B cell (primary cell): ENCODE results near the gene SHC3. TPM values are rescaled to one million over a fixed set of nuclear protein-coding genes. Genes with fewer than 3 reads are reported as not detected.

Experiments
- ATAC-seq: fragments of 200-7000 bp; cut with Tn5 transposase; one replicate; pipeline ENCODE4 v1.10.0; 2021; ENCODE audit warnings: low read depth, mild to moderate bottlenecking, moderate number of reproducible peaks, moderate library complexity
- CTCF ChIA-PET: fragments of 350-600 bp; sonication (Branson Sonifier 250); formaldehyde crosslinking; loops from one replicate; lab custom pipeline; 2021; ENCODE audit warnings: antibody characterized with exemption, inconsistent platforms; lab: Charles Lee
- POLR2A ChIA-PET: fragments of 350-600 bp; sonication (Branson Sonifier 250); formaldehyde crosslinking; loops from one replicate; lab custom pipeline; 2021; ENCODE audit warnings: antibody characterized with exemption; lab: Charles Lee
- DNase-seq: peaks from one replicate; pipeline ENCODE4 v3.0.0; 2013
- H2AFZ ChIP-seq: 2 replicates; pipeline ENCODE4 v1.6.1; 2012; ENCODE audit warnings: mild to moderate bottlenecking, low read depth, low read length; ENCODE audit not compliant: insufficient read depth, poor library complexity, severe bottlenecking
- H3K27ac ChIP-seq, 2 donors: 1 replicate in 1 of 2; 2 replicates in 1 of 2; pipeline ENCODE4 v1.5.1; 2012 to 2013; ENCODE audit warnings: low read length in 2 of 2, mild to moderate bottlenecking in 2 of 2, moderate library complexity in 1 of 2
- H3K27me3 ChIP-seq, 4 experiments: fragments of 200-600 bp in 1 of 4; sonication (generic) in 1 of 4; replicated peaks in 1 of 4; 1 replicate in 2 of 4; 2 replicates in 2 of 4; pipeline versions ENCODE4 v1.6.1 to v1.7.0; 2013 to 2016; ENCODE audit warnings: low read length in 3 of 4, mild to moderate bottlenecking in 2 of 4, mixed read lengths in 1 of 4, moderate library complexity in 1 of 4; ENCODE audit not compliant: insufficient read depth in 4 of 4, control insufficient read depth in 3 of 4; ENCODE audit errors: control extremely low read depth in 1 of 4
- H3K36me3 ChIP-seq, 2 experiments: replicated peaks in 1 of 2; 1 replicate in 1 of 2; 2 replicates in 1 of 2; pipeline versions ENCODE4 v1.6.1 to v1.7.1; 2013; ENCODE audit warnings: low read length in 1 of 2; ENCODE audit not compliant: insufficient read depth in 2 of 2, control insufficient read depth in 1 of 2; ENCODE audit errors: control extremely low read depth in 1 of 2, extremely low read depth in 1 of 2
- H3K4me1 ChIP-seq, 2 donors: fragments of 200-600 bp in 1 of 2; sonication (generic) in 1 of 2; 1 replicate in 1 of 2; 2 replicates in 1 of 2; pipeline versions ENCODE4 v1.5.1 to v1.6.1; 2013 to 2017; ENCODE audit warnings: low read length in 2 of 2; ENCODE audit not compliant: control insufficient read depth in 2 of 2, insufficient read depth in 2 of 2
- H3K4me2 ChIP-seq: replicated peaks from 2 replicates; pipeline ENCODE3; 2012; ENCODE audit warnings: mild to moderate bottlenecking, low read depth, low read length; ENCODE audit not compliant: poor library complexity, severe bottlenecking
- H3K4me3 ChIP-seq, 5 experiments: fragments of 200-600 bp in 1 of 5; sonication (generic) in 1 of 5; 1 replicate in 3 of 5; 2 replicates in 2 of 5; pipeline versions ENCODE4 v1.5.1 to v1.7.0; 2011 to 2016; ENCODE audit warnings: low read length in 4 of 5, mild to moderate bottlenecking in 4 of 5, low read depth in 2 of 5, control low read depth in 1 of 5, moderate library complexity in 1 of 5; ENCODE audit not compliant: insufficient read depth in 1 of 5; ENCODE audit errors: control extremely low read depth in 1 of 5, extremely low read depth in 1 of 5
- H3K79me2 ChIP-seq: fragments of 200-600 bp; sonication (generic); one replicate; pipeline ENCODE4 v1.6.0; 2016; ENCODE audit warnings: low read length; ENCODE audit not compliant: control insufficient read depth, insufficient read depth
- H3K9ac ChIP-seq: fragments of 200-600 bp; sonication (generic); 2 replicates; pipeline ENCODE4 v1.6.1; 2017; ENCODE audit warnings: mild to moderate bottlenecking, low read length, moderate library complexity
- H3K9me3 ChIP-seq, 3 donors: one replicate each; pipeline versions ENCODE4 v1.6.1 to v1.7.1; 2013; ENCODE audit warnings: low read length in 2 of 3; ENCODE audit not compliant: control insufficient read depth in 2 of 3, insufficient read depth in 1 of 3; ENCODE audit errors: control extremely low read depth in 1 of 3
- H4K20me1 ChIP-seq: 2 replicates; pipeline ENCODE4 v1.6.0; 2012; ENCODE audit warnings: mild to moderate bottlenecking, low read length; ENCODE audit not compliant: insufficient read depth, control insufficient read depth, poor library complexity, severe bottlenecking
- H3K27ac Mint-ChIP-seq: one replicate; pipeline ENCODE4 v1.8.0; 2021; ENCODE audit warnings: mixed read lengths
- H3K27me3 Mint-ChIP-seq: one replicate; pipeline ENCODE4 v1.8.0; 2021; ENCODE audit warnings: mixed read lengths
- H3K4me1 Mint-ChIP-seq: one replicate; pipeline ENCODE4 v1.8.0; 2021; ENCODE audit warnings: mixed read lengths
- H3K4me3 Mint-ChIP-seq: one replicate; pipeline ENCODE4 v1.8.0; 2021; ENCODE audit warnings: mixed read lengths
- H3K9me3 Mint-ChIP-seq: one replicate; pipeline ENCODE4 v1.8.0; 2022; ENCODE audit warnings: mixed read lengths; ENCODE audit not compliant: insufficient read depth
- EZH2 ChIP-seq: IDR thresholded peaks from 2 replicates; pipeline ENCODE4 v1.6.1; 2012; ENCODE audit warnings: borderline replicate concordance, low read depth, mild to moderate bottlenecking, moderate library complexity, low read length; ENCODE audit not compliant: insufficient read depth, poor library complexity, severe bottlenecking
- WGBS: methylation state at CpG from one replicate; pipeline ENCODE4 v1.1.5; 2013; ENCODE audit warnings: missing lambda C conversion rate; ENCODE audit not compliant: insufficient coverage; 5-methylcytosine and 5-hydroxymethylcytosine counted together
- intact Hi-C: fragments of 100-400 bp; cut with micrococcal nuclease; formaldehyde crosslinking; loops from one replicate; pipeline ENCODE4 v1.10.0; 2022
- polyA plus RNA-seq: library from polyadenylated mRNA; depleted of rRNA; stranded (reverse); fragments of >200 nt; gene quantifications from 2 replicates; pipeline ENCODE4 v1.2.3, GENCODE V29; 2012
- total RNA-seq, 2 donors: library from RNA; stranded (reverse); fragments of 120-200 nt in 1 of 2; gene quantifications; 1 replicate in 1 of 2; 2 replicates in 1 of 2; pipeline versions ENCODE4 v1.2.3 to v1.2.4, GENCODE V29; 2013 to 2022
- TF ChIP-seq, protein P1 (sequence below): fragments of 200-600 bp; IDR thresholded peaks from one replicate; pipeline ENCODE4 v1.8.0; 2022; ENCODE audit warnings: antibody characterized with exemption, mild to moderate bottlenecking

SHC3 gene
- total and polyA plus RNA-seq, 2 donors (not counting 1 experiment from before 2014, with no cell fraction given), result 0.03 TPM; not detected in 1

GRCh38 chr9:89143266-89143665 lies 35.4 kb downstream of the SHC3 start:
- no peaks in the 10 kb centered on the region for H4K20me1 ChIP-seq
- H3K4me3 ChIP-seq, result no peak overlapping the region
- no peak overlapping the region for H3K4me2 ChIP-seq
- POLR2A ChIA-PET, result no interaction called here
- H2AFZ ChIP-seq, result no peak overlapping the region
- peaks cover 0 to 4% (median 0%) of the 10 kb centered on the region in 4 experiments for H3K27me3 ChIP-seq
- intact Hi-C loops, result no loop called here
- no peak overlapping the region for H3K27ac ChIP-seq
- DNase-seq, result no peak
- no peaks in the 10 kb centered on the region for H3K27me3 Mint-ChIP-seq
- no peaks in the 10 kb centered on the region for H3K79me2 ChIP-seq
- no peak overlapping the region for H3K9ac ChIP-seq
- no peaks in the 10 kb centered on the region for H3K9me3 ChIP-seq
- no peak overlapping the region for H3K4me3 Mint-ChIP-seq
- TF ChIP-seq EZH2, result no peak
- CTCF ChIA-PET, result no interaction called here
- no peaks in the 10 kb centered on the region for H3K9me3 Mint-ChIP-seq
- H3K36me3 ChIP-seq, result no peaks in the 10 kb centered on the region
- ATAC-seq, result no peak
- no peaks in the 10 kb centered on the region for H3K4me1 Mint-ChIP-seq
- whole genome bisulfite sequencing, result 77% methylated on average over 3 of the region's 5 CpGs
- no peak overlapping the region for H3K27ac Mint-ChIP-seq
- no peaks in the 10 kb centered on the region for H3K4me1 ChIP-seq

- no peak overlapping the region for H2AFZ ChIP-seq
- H3K4me1 ChIP-seq, result no peaks in the 10 kb centered on the region
- H4K20me1 ChIP-seq, result no peaks in the 10 kb centered on the region
- no peaks in the 10 kb centered on the region for H3K36me3 ChIP-seq
- no peak for DNase-seq
- no peak overlapping the region for H3K27ac ChIP-seq
- H3K27me3 ChIP-seq, result peaks cover 0 to 5% (median 2%) of the 10 kb centered on the region in 4 experiments
- Mint-ChIP-seq H3K27ac (no peak overlapping the region), H3K4me3 (no peak overlapping the region), H3K9me3 (no peaks in the 10 kb centered on the region), H3K27me3 (peaks cover 3% of the 10 kb centered on the region), H3K4me1 (no peaks in the 10 kb centered on the region)
- no peak overlapping the region for H3K4me3 ChIP-seq
- no CpG with 5 or more reads among the region's 1 CpG for WGBS
- peaks cover 0 to 8% (median 3%) of the 10 kb centered on the region in 3 donors for H3K9me3 ChIP-seq
- no peak overlapping the region for H3K4me2 ChIP-seq
- ChIA-PET POLR2A (interaction anchor here (0.6 kb wide), 1 partner anchor 39 kb away, joined by 6 read pairs; no protein-coding TSS in a partner anchor), CTCF (no interaction called here)
- intact Hi-C loops, result no loop called here
- no peak for TF ChIP-seq EZH2
- TF ChIP-seq, protein P1, sequence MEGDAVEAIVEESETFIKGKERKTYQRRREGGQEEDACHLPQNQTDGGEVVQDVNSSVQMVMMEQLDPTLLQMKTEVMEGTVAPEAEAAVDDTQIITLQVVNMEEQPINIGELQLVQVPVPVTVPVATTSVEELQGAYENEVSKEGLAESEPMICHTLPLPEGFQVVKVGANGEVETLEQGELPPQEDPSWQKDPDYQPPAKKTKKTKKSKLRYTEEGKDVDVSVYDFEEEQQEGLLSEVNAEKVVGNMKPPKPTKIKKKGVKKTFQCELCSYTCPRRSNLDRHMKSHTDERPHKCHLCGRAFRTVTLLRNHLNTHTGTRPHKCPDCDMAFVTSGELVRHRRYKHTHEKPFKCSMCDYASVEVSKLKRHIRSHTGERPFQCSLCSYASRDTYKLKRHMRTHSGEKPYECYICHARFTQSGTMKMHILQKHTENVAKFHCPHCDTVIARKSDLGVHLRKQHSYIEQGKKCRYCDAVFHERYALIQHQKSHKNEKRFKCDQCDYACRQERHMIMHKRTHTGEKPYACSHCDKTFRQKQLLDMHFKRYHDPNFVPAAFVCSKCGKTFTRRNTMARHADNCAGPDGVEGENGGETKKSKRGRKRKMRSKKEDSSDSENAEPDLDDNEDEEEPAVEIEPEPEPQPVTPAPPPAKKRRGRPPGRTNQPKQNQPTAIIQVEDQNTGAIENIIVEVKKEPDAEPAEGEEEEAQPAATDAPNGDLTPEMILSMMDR, result no peak
- ATAC-seq, result no peak
- no peaks in the 10 kb centered on the region for H3K79me2 ChIP-seq
- no peak overlapping the region for H3K9ac ChIP-seq
Observed at GRCh38 chr9:89139455-89139854, 39.2 kb downstream of the SHC3 start.
